Body of pancreas (tissue), 4 donors: ENCODE data around the gene CRY1. TPM values are rescaled to one million over a fixed set of nuclear protein-coding genes. Genes with fewer than 3 reads are reported as not detected.
A peak's percentile ranks its signal among the peaks of the same experiment; 100 is the strongest.

Experiments used
- ATAC-seq: fragments of 150-250 bp; one replicate; pipeline ENCODE4 v1.9.1; 2016
- DNase-seq, 4 donors: peaks; one replicate each; pipeline ENCODE4 v3.0.0-alpha.2; 2019
- H3K27ac ChIP-seq, 4 donors: fragments of 200-600 bp; sonication (generic); 1 replicate in 3 of 4; 2 replicates in 1 of 4; pipeline versions ENCODE4 v1.5.1 to v1.6.1; 2016 to 2019; ENCODE audit warnings: mild to moderate bottlenecking in 1 of 4, mixed read lengths in 1 of 4, moderate library complexity in 1 of 4
- H3K27me3 ChIP-seq, 2 donors: fragments of 200-600 bp; sonication (generic); one replicate each; pipeline ENCODE4 v1.6.0; 2016; ENCODE audit warnings: mild to moderate bottlenecking in 1 of 2
- H3K36me3 ChIP-seq, 2 donors: fragments of 200-600 bp; sonication (generic); replicated peaks in 1 of 2; 2 replicates each; pipeline ENCODE4 v1.5.1; 2016; ENCODE audit warnings: low read depth in 2 of 2; ENCODE audit not compliant: insufficient read depth in 1 of 2
- H3K4me1 ChIP-seq: fragments of 200-600 bp; sonication (generic); one replicate; pipeline ENCODE4 v1.6.0; 2016
- H3K4me3 ChIP-seq, 2 donors: fragments of 200-600 bp; sonication (generic); 1 replicate in 1 of 2; 2 replicates in 1 of 2; pipeline ENCODE4 v1.5.1; 2016 to 2019
- H3K9me3 ChIP-seq, 3 donors: fragments of 200-600 bp; sonication (generic); 1 replicate in 2 of 3; 2 replicates in 1 of 3; pipeline ENCODE4 v1.5.1; 2016
- POLR2A ChIP-seq, 3 donors: fragments of 450-650 bp; IDR thresholded peaks; one replicate each; pipeline ENCODE4 v1.6.1; 2016; ENCODE audit warnings: antibody characterized with exemption in 3 of 3, mild to moderate bottlenecking in 2 of 3
- WGBS, 2 donors: methylation state at CpG; one replicate each; pipeline ENCODE4 v1.1.5; 2017; 5-methylcytosine and 5-hydroxymethylcytosine counted together
- intact Hi-C: fragments of 100-400 bp; cut with DNase I; formaldehyde crosslinking; loops from one replicate; pipeline ENCODE4 v1.15.1; 2023
- total RNA-seq, 2 donors: library from RNA; depleted of rRNA; stranded (reverse); fragments of >200 nt; gene quantifications; one replicate each; pipeline ENCODE4 v1.1.0, GENCODE V29; 2016
- TF ChIP-seq, protein P1 (sequence below), 7 experiments: fragments of 450-650 bp in 4 of 7; fragments of 200-600 bp in 3 of 7; sonication (generic) in 3 of 7; IDR thresholded peaks; one replicate each; pipeline ENCODE4 v1.5.1; 2016 to 2019; ENCODE audit warnings: antibody characterized with exemption in 7 of 7

Gene CRY1
- total RNA-seq, 2 donors from 2014 or later: 12.5 to 15.6 TPM

DNA sequence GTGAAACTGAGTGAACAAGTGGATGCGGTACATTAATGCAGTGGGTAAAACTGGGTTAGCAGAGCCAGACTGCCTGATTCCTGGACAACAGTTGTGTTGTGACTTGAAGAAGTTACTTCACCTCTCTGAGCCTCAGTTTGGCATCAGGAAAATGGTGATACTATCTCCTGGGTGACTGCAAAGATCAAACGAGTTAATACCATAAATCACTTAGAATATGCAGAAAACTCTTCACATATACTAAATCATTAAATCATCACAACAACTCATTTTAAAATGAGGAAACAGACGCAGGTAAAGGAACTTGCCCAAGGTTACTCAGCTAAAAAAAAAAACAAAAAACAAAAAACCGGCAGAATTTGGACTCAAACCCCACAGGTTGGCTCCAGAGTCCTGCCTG lies 107.2 kb downstream of the CRY1 start:
- H3K27ac ChIP-seq: peak overlapping the region; percentile 90 to 95 (median 92)
- intact Hi-C loops: no loop called here
- TF ChIP-seq, protein P1, sequence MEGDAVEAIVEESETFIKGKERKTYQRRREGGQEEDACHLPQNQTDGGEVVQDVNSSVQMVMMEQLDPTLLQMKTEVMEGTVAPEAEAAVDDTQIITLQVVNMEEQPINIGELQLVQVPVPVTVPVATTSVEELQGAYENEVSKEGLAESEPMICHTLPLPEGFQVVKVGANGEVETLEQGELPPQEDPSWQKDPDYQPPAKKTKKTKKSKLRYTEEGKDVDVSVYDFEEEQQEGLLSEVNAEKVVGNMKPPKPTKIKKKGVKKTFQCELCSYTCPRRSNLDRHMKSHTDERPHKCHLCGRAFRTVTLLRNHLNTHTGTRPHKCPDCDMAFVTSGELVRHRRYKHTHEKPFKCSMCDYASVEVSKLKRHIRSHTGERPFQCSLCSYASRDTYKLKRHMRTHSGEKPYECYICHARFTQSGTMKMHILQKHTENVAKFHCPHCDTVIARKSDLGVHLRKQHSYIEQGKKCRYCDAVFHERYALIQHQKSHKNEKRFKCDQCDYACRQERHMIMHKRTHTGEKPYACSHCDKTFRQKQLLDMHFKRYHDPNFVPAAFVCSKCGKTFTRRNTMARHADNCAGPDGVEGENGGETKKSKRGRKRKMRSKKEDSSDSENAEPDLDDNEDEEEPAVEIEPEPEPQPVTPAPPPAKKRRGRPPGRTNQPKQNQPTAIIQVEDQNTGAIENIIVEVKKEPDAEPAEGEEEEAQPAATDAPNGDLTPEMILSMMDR (IDR thresholded peaks at IDR 0.05): no peak
- no peak for TF ChIP-seq POLR2A (IDR thresholded peaks at IDR 0.05)

DNA sequence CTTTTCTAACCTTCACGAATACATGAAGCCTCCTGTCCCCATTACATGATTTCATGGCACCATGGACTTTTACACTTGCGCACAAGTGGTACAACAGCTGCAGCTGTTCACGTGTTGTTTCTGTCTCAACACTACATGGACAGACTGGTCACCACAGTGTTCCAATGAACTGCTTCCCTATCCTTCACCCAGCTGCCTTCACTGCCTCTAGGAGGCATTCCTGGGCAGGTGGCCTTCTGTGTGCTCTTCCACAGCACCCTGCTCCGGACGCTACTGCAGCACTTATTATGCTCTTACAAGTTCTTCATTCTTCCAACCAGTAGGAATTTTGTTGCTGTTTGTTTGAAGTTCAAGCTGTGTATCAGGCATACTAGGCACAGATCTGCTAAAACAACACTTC lies 107.9 kb downstream of the CRY1 start:
- Histone ChIP-seq H3K36me3 (peaks cover 0 to 2% of the 10 kb centered on the region in 2 donors), H3K4me1 (peaks cover 37% of the 10 kb centered on the region), H3K27me3 (no peaks in the 10 kb centered on the region), H3K9me3 (no peaks in the 10 kb centered on the region), H3K4me3 (no peak overlapping the region), H3K27ac (peak overlapping the region; percentile 51 to 92 (median 90))
- TF ChIP-seq, protein P1 (IDR thresholded peaks at IDR 0.05): peak in 4 of 7 experiments; percentile 3 to 28 (median 9)
- TF ChIP-seq POLR2A (IDR thresholded peaks at IDR 0.05): peak; percentile 43 to 79 (median 76)
- ATAC-seq (peak; percentile 23), DNase-seq (peak; percentile 56 to 73 (median 70))
- intact Hi-C loops: no loop called here
- WGBS, 2 donors: 28 to 38% methylated on average over 5 of the region's 5 CpGs

More for the DNA sequence above, 107.2 kb downstream of the CRY1 start:
- no peak for ATAC-seq
- 7 to 13% methylated on average over 4 of the region's 4 CpGs for WGBS, 2 donors
- peaks cover 37% of the 10 kb centered on the region for H3K4me1 ChIP-seq
- no peaks in the 10 kb centered on the region for H3K27me3 ChIP-seq
- peak overlapping the region; percentile 20 to 44 for H3K4me3 ChIP-seq
- DNase-seq: no peak
- H3K36me3 ChIP-seq: peaks cover 0 to 2% of the 10 kb centered on the region in 2 donors
- no peaks in the 10 kb centered on the region for H3K9me3 ChIP-seq

- Histone ChIP-seq H3K9me3 (no peaks in the 10 kb centered on the region), H3K27ac (peak overlapping the region in 1 of 4 donors; percentile 91), H3K4me1 (peaks cover 37% of the 10 kb centered on the region), H3K27me3 (no peaks in the 10 kb centered on the region), H3K36me3 (peaks cover 0 to 2% of the 10 kb centered on the region in 2 donors), H3K4me3 (no peak overlapping the region)
- TF ChIP-seq, protein P1 (IDR thresholded peaks at IDR 0.05): no peak
- TF ChIP-seq POLR2A (IDR thresholded peaks at IDR 0.05): no peak
- intact Hi-C loops: no loop called here
- 96 to 97% methylated on average over 6 of the region's 6 CpGs for WGBS, 2 donors
- no peak for DNase-seq
- ATAC-seq: no peak
Observed at GRCh38 chr12:106984588-106985137, 108.7 kb downstream of the CRY1 start.

GRCh38 chr12:106982229-106982628 lies 111.1 kb downstream of the CRY1 start:
- TF ChIP-seq, protein P1 (IDR thresholded peaks at IDR 0.05): no peak
- no peak for TF ChIP-seq POLR2A (IDR thresholded peaks at IDR 0.05)
- 72 to 79% methylated on average over 1 of the region's 1 CpG for WGBS, 2 donors
- intact Hi-C loops: no loop called here
- Histone ChIP-seq H3K27ac (peak overlapping the region in 1 of 4 donors; percentile 24), H3K4me1 (peaks cover 45% of the 10 kb centered on the region), H3K36me3 (peaks cover 0 to 2% of the 10 kb centered on the region in 2 donors), H3K4me3 (no peak overlapping the region), H3K27me3 (no peaks in the 10 kb centered on the region), H3K9me3 (no peaks in the 10 kb centered on the region)
- no peak for DNase-seq
- no peak for ATAC-seq

DNA sequence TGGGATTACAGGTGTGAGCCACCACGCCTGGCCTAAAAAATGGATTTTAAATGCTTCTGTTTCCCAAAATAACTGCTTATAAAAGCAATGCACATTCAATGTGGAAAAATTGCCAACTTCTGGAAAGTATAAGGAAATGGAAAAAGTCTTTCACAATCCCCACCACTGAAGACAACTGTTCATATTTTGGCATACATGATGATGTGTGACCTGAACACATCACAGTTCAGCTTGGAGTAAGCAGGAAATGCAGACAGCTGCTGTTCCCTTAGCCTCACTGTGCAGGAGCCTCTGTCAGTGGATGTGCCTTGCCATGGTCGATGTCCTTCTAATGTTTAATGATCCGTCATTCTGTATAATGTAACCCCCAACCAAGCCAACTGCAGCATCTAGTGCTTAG lies 111.6 kb downstream of the CRY1 start:
- TF ChIP-seq, protein P1 (IDR thresholded peaks at IDR 0.05): no peak
- 89 to 91% methylated on average over 3 of the region's 3 CpGs for WGBS, 2 donors
- H3K27me3 ChIP-seq: no peaks in the 10 kb centered on the region
- peaks cover 0 to 2% of the 10 kb centered on the region in 2 donors for H3K36me3 ChIP-seq
- H3K9me3 ChIP-seq: no peaks in the 10 kb centered on the region
- ATAC-seq (no peak), DNase-seq (no peak)
- H3K4me1 ChIP-seq: peaks cover 48% of the 10 kb centered on the region
- H3K27ac ChIP-seq: peak overlapping the region in 1 of 4 donors; percentile 24
- no peak overlapping the region for H3K4me3 ChIP-seq
- intact Hi-C loops: no loop called here
